ENCODE measurements around the gene SIK2.

DNA sequence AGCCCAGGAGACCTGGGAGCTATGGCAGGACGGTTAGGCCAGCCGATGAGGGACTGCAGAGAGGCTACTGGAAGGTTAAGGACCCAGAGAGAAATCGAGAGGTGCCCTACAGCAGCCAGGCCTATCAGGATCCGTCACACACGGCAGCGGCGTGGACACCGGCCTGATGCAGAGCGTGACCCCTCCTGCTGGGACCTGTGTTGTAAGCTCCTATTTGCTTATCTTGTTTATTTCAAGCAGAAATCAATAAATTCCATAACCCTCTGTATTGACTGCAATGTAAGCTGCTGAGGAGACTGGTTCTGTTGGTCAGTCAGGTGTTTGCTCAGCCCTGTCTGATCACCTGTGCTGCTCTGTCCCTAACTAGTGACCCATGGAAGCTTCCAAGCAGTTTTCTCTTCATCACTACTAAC, 124.1 kb downstream of the SIK2 start:
- TF ChIP-seq CTCF (IDR thresholded peaks at IDR 0.05) (no peak), POLR2A (IDR thresholded peaks at IDR 0.05) (no peak)

Measured in esophagus squamous epithelium (tissue), 4 donors.